Measurements from ENCODE around the gene PLEKHG4. TPM values are rescaled to one million over a fixed set of nuclear protein-coding genes. Genes with fewer than 3 reads are reported as not detected.

PLEKHG4 gene
- total RNA-seq, 2 experiments from 2014 or later: 7.7 to 12.8 TPM

DNA sequence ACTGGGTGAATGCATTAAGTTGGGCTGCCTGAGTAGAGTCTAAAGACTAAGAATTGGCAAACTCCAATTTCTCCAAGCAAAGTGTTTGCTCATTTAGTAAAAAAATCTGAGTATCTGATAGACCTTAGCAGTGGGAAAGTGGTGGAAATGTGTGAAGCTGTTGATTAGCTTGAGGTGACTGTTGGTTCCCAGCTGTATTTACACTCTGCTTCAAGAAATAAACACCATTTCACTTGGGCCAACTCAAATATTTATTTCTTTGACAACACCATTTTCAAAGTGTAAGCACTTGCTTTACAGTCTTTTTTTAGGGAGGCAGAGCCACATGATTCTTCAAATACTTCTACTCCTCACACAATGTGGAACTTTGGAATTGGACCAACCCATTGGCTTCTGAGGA, 38.5 kb downstream of the PLEKHG4 start:
- Mint-ChIP-seq H3K4me1 (peaks cover 4% of the 10 kb centered on the region), H3K9me3 (ENCODE audit: low read depth) (no peaks in the 10 kb centered on the region), H3K4me3 (no peak overlapping the region), H3K27ac (no peak overlapping the region), H3K27me3 (peaks cover 26% of the 10 kb centered on the region), H3K36me3 (no peaks in the 10 kb centered on the region)
- CTCF ChIA-PET: interaction anchor here (1.4 to 1.5 kb wide), 2 partner anchors 9 to 22 kb away, joined by 4 to 5 read pairs; partner anchors contain the start of genes KCTD19 and LRRC36
- DNase-seq (no peak), ATAC-seq (no peak)

DNA sequence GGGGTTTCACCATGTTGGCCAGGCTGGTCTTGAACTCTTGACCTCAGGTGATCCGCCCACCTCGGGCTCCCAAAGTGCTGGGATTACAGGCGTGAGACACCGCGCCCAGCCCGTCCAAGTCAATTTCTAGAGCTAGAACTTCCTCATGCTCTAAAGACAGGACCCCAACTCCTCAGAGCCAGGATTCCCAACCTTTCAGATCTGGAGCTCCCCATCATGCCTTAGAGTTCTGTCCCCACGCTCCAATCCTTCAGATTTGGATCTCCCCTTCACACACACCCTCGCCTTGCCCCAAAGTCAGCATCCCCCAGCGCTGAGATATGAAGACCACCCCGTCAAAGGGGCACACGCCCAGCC, 46.8 kb downstream of the PLEKHG4 start:
- H3K27me3 Mint-ChIP-seq: peaks cover 54% of the 10 kb centered on the region
- peak overlapping the region; percentile 0 for H3K27ac Mint-ChIP-seq
- H3K36me3 Mint-ChIP-seq: no peaks in the 10 kb centered on the region
- no peak for ATAC-seq
- no peaks in the 10 kb centered on the region for H3K9me3 Mint-ChIP-seq (ENCODE audit: low read depth)
- CTCF ChIA-PET: interaction anchor here (0.7 to 3.3 kb wide), 18 partner anchors 10 to 195 kb away, joined by 3 to 19 read pairs (median 5); partner anchors contain the start of gene TPPP3
- peaks cover 14% of the 10 kb centered on the region for H3K4me1 Mint-ChIP-seq
- no peak for DNase-seq
- H3K4me3 Mint-ChIP-seq: peak overlapping the region; percentile 81

GRCh38 chr16:67326472-67327309, 47.4 kb downstream of the PLEKHG4 start, which contains the start of the genes KCTD19 and LRRC36:
Gene KCTD19, minus strand, starts transcription at chr16:67326741. Its CDS starts 34 bp downstream, at chr16:67326707.
Gene LRRC36, plus strand, starts transcription at chr16:67326815. Its CDS starts 48 bp downstream, at chr16:67326863.
- peaks cover 53% of the 10 kb centered on the region for H3K27me3 Mint-ChIP-seq
- CTCF ChIA-PET: interaction anchor here (0.7 to 3.3 kb wide), 18 partner anchors 9 to 194 kb away, joined by 3 to 19 read pairs (median 5); partner anchors contain the start of genes ATP6V0D1 and TPPP3
- H3K36me3 Mint-ChIP-seq: no peaks in the 10 kb centered on the region
- no peaks in the 10 kb centered on the region for H3K9me3 Mint-ChIP-seq (ENCODE audit: low read depth)
- DNase-seq (peak; percentile 80), ATAC-seq (peak; percentile 86)
- peak within 1 kb of the TSS; percentile 81 for H3K4me3 Mint-ChIP-seq
- peak within 1 kb of the TSS; percentile 0 for H3K27ac Mint-ChIP-seq
- H3K4me1 Mint-ChIP-seq: peaks cover 14% of the 10 kb centered on the region

DNA sequence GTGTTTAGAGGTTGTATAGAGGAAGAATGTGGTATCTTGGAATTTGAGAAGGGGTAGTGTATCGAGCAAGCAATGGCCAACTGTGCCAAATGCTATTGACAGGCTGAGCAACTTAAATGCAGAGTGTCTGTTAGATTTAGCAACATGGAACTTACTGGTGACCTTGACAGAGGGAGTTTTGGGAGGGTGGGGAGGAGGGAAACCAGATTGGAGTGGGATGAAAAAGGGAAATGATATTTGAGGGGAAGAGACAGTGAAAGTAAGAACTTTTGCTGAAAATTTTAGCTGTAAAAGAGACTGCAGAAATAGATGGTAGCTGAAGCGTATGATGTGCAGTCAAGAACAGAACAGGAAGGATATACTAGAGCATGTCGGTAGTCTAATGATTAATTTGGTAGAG, 48.4 kb downstream of the PLEKHG4 start:
- ATAC-seq: no peak
- Mint-ChIP-seq H3K27ac (no peak overlapping the region), H3K9me3 (ENCODE audit: low read depth) (no peaks in the 10 kb centered on the region), H3K36me3 (no peaks in the 10 kb centered on the region), H3K4me1 (peaks cover 14% of the 10 kb centered on the region), H3K27me3 (peaks cover 51% of the 10 kb centered on the region), H3K4me3 (no peak overlapping the region)
- CTCF ChIA-PET: interaction anchor here (1.0 to 3.3 kb wide), 6 partner anchors 10 to 72 kb away, joined by 4 to 19 read pairs (median 6); no protein-coding TSS in a partner anchor
- DNase-seq: no peak

- CTCF ChIA-PET: interaction anchor here (0.9 to 1.3 kb wide), 2 partner anchors 10 to 70 kb away, joined by 3 read pairs; no protein-coding TSS in a partner anchor
- no peak for DNase-seq
- peaks cover 32% of the 10 kb centered on the region for H3K27me3 Mint-ChIP-seq
- ATAC-seq: no peak
- no peaks in the 10 kb centered on the region for H3K9me3 Mint-ChIP-seq (ENCODE audit: low read depth)
- no peak overlapping the region for H3K27ac Mint-ChIP-seq
- no peak overlapping the region for H3K4me3 Mint-ChIP-seq
- peaks cover 12% of the 10 kb centered on the region for H3K4me1 Mint-ChIP-seq
- H3K36me3 Mint-ChIP-seq: no peaks in the 10 kb centered on the region
Observed at GRCh38 chr16:67329901-67330300, 50.6 kb downstream of the PLEKHG4 start.

GRCh38 chr16:67333315-67333714, 54.0 kb downstream of the PLEKHG4 start:
- no peak for ATAC-seq
- CTCF ChIA-PET: interaction anchor here (0.9 to 1.2 kb wide), 2 partner anchors 22 to 141 kb away, joined by 3 read pairs; no protein-coding TSS in a partner anchor
- peaks cover 12% of the 10 kb centered on the region for H3K27me3 Mint-ChIP-seq
- no peak for DNase-seq
- no peaks in the 10 kb centered on the region for H3K9me3 Mint-ChIP-seq (ENCODE audit: low read depth)
- no peak overlapping the region for H3K27ac Mint-ChIP-seq
- H3K4me3 Mint-ChIP-seq: no peak overlapping the region
- H3K4me1 Mint-ChIP-seq: no peaks in the 10 kb centered on the region
- H3K36me3 Mint-ChIP-seq: no peaks in the 10 kb centered on the region

DNA sequence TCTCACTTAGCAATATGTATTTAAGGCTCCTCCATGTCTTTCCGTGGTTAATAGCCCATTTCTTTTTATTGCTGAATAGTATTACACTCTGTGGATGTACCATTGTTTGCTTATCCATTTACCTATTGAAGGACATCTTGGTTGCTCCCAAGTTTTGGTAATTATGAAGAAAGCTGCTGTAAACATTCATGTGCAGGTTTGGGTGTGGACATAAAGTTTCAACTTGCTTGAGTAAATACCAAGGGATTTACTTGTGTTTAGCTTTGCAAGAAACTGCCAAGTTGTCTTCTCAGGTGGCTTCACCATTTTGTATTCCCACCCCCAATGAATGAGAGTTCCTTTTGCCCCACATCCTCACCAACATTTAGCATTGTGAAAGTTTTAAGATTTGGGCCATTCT, 56.8 kb downstream of the PLEKHG4 start:
- Mint-ChIP-seq H3K27ac (no peak overlapping the region), H3K4me1 (no peaks in the 10 kb centered on the region), H3K36me3 (no peaks in the 10 kb centered on the region), H3K27me3 (peaks cover 14% of the 10 kb centered on the region), H3K4me3 (no peak overlapping the region), H3K9me3 (ENCODE audit: low read depth) (no peaks in the 10 kb centered on the region)
- CTCF ChIA-PET: interaction anchor here (1.5 kb wide), 1 partner anchor 10 kb away, joined by 5 read pairs; the partner anchor contains the start of genes KCTD19 and LRRC36
- DNase-seq: no peak
- no peak for ATAC-seq

DNA sequence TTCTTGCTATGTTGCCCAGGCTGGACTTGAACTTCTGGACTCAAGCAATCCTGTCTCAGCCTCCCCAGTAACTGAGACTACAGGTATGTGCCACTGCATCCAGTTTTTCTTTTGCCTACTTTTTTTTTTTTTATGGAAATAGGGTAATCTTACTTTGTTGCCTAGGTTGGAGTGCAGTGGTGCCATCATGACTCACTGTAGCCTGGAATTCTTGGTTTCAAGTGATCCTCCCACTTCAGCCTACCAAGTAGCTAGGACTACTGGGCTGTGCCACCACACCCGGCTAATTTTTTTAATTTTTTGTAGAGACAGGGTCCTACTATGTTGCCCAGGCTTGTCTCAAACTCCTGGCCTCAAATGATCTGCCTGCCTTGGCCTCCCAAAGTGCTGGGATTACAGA, 57.3 kb downstream of the PLEKHG4 start:
- Mint-ChIP-seq H3K27ac (no peak overlapping the region), H3K27me3 (peaks cover 11% of the 10 kb centered on the region), H3K36me3 (no peaks in the 10 kb centered on the region), H3K4me3 (no peak overlapping the region), H3K9me3 (ENCODE audit: low read depth) (no peaks in the 10 kb centered on the region), H3K4me1 (no peaks in the 10 kb centered on the region)
- CTCF ChIA-PET: interaction anchor here (1.5 kb wide), 1 partner anchor 10 kb away, joined by 5 read pairs; the partner anchor contains the start of genes KCTD19 and LRRC36
- ATAC-seq: no peak
- DNase-seq: no peak

Other genes starting within 250 kb of the PLEKHG4 start
- gene PHAF1, start 169.6 kb upstream of the PLEKHG4 start, total RNA-seq: 10 to 100 TPM; 14.2 to 15.2 TPM
- gene B3GNT9, start 128.5 kb upstream of the PLEKHG4 start, total RNA-seq: 1 to 10 TPM; 5.6 to 7.9 TPM
- gene TRADD, start 119.6 kb upstream of the PLEKHG4 start, total RNA-seq: 10 to 100 TPM; 36.4 to 52.6 TPM
- gene FBXL8, start 119.6 kb upstream of the PLEKHG4 start, total RNA-seq: 10 to 100 TPM; 15.7 to 24.5 TPM
- gene HSF4, start 114.8 kb upstream of the PLEKHG4 start, total RNA-seq: 10 to 100 TPM; 15.0 to 43.7 TPM
- 10 to 100 TPM in 1 of 2 experiments, 1 to 10 TPM in 1; 3.3 to 10.3 TPM for gene NOL3, start 109.0 kb upstream of the PLEKHG4 start, total RNA-seq
- 10 to 100 TPM; 38.6 to 56.0 TPM for gene MATCAP1, start 95.6 kb upstream of the PLEKHG4 start, total RNA-seq
- not detected for gene EXOC3L1, start 89.4 kb upstream of the PLEKHG4 start, total RNA-seq
- 100 to 1,000 TPM; 147 to 148 TPM for gene E2F4, start 87.4 kb upstream of the PLEKHG4 start, total RNA-seq
- 1 to 10 TPM; 6.2 to 9.8 TPM for gene ELMO3, start 80.4 kb upstream of the PLEKHG4 start, total RNA-seq
- 10 to 100 TPM; 32.3 to 39.7 TPM for gene TMEM208, start 52.4 kb upstream of the PLEKHG4 start, total RNA-seq
- 100 to 1,000 TPM; 101 to 111 TPM for gene FHOD1, start 32.1 kb upstream of the PLEKHG4 start, total RNA-seq
- gene SLC9A5, start 30.6 kb upstream of the PLEKHG4 start, total RNA-seq: 1 to 10 TPM; 5.4 to 6.2 TPM
- gene KCTD19, start 47.2 kb downstream of the PLEKHG4 start, total RNA-seq: 1 to 10 TPM; 1.1 to 3.3 TPM
- gene LRRC36, start 47.3 kb downstream of the PLEKHG4 start, total RNA-seq: 1 to 10 TPM in 1 of 2 experiments, under 1 TPM in 1; 0.45 to 1.0 TPM
- gene TPPP3, start 114.0 kb downstream of the PLEKHG4 start, total RNA-seq: not detected
- under 1 TPM; 0.41 to 0.49 TPM for gene ZDHHC1, start 136.9 kb downstream of the PLEKHG4 start, total RNA-seq
- under 1 TPM in 1 of 2 experiments, not detected in 1; 0.14 TPM for gene HSD11B2, start 151.6 kb downstream of the PLEKHG4 start, total RNA-seq
- 10 to 100 TPM; 42.1 to 58.3 TPM for gene ATP6V0D1, start 201.6 kb downstream of the PLEKHG4 start, total RNA-seq
- gene AGRP, start 204.0 kb downstream of the PLEKHG4 start, total RNA-seq: not detected
- gene RIPOR1, start 249.3 kb downstream of the PLEKHG4 start, total RNA-seq: 10 to 100 TPM; 14.3 to 17.8 TPM

Measured in activated CD8-positive, alpha-beta memory T cell treated with anti-CD3 and anti-CD28 coated beads, Interleukin-2, amount 10 ng/mL, durations not matched to agents 7 days and 5 days (primary cell).